HG02623 (cell line): ENCODE results near the gene SGTB.
"Not testable (repeated sequence)": the region's sequence is repeated elsewhere in the genome, so short reads cannot be mapped to it uniquely, and the experiment has no call there.

Experiments
- ATAC-seq: cut with Tn5 transposase; IDR thresholded peaks from one replicate; pipeline ENCODE4 v1.9.1; 2021; ENCODE audit warnings: moderate library complexity; ENCODE audit not compliant: unreplicated experiment

The SGTB gene

GRCh38 chr5:65674749-65675148, 47.2 kb downstream of the SGTB start:
- ATAC-seq, result no peak

- ATAC-seq, result no peak
These were observed 49.1 kb downstream of the SGTB start for GRCh38 chr5:65672796-65673195.

- no peak for ATAC-seq
These were observed 53.2 kb downstream of the SGTB start for GRCh38 chr5:65668696-65669095.

DNA sequence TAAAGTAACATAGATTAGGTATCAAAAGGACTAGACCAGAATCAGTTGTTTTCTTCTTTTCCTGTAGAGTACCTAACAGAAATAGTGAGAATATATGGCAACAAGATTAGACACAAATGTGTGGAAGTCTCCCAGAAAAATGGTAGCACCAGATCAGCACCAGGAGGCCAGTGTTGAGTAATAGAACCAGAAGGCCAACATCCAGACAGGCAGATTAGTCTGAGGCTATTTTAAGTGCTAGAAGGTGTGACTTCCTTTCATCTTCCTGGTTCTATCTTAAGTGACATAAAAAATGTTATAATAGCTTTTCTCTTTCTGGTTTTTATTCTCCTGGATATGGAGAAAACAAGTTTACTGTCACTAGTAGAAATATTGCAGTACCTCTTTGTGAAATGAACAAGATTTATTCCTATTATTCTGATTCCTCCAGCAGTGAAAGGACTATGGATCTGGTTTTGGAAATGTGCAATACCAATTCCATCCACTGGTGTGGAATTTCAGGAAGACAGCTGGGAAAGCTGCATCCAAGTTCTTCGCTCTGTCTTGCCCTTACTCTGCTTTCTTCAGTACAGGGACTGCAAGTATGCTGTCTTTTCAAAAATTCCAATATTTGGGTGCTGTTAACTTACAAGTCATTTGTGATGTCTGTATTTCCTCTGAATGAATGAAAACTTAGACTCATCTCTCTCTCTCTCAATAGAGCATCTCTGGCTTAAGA, 57.9 kb downstream of the SGTB start:
- no peak for ATAC-seq

- ATAC-seq, result no peak
These were observed 67.2 kb downstream of the SGTB start for GRCh38 chr5:65654713-65655112.

GRCh38 chr5:65651144-65651543, 70.8 kb downstream of the SGTB start:
- no peak for ATAC-seq

- ATAC-seq, result no peak
These were observed 74.0 kb downstream of the SGTB start for GRCh38 chr5:65647941-65648340.

DNA sequence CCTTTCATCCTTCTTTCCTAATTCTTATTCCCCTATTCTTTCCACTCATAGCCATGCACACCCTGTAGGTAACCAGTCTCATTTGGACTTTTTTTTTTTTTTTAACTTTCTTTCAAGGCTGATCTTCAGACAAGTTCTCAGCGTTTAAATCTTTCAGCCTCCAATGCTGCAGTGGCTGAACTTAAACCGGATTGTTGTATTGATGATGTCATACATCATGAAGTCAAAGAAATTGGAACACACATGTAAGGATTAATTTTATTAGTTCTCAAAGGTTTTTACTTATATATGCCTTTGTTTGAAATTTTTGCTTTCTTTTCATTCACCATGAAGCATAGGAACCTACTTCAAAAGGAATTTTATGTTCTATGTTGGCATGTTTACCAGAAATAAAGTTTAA, 75.0 kb downstream of the SGTB start:
- no peak for ATAC-seq

GRCh38 chr5:65640240-65640639, 81.7 kb downstream of the SGTB start:
- no peak for ATAC-seq

DNA sequence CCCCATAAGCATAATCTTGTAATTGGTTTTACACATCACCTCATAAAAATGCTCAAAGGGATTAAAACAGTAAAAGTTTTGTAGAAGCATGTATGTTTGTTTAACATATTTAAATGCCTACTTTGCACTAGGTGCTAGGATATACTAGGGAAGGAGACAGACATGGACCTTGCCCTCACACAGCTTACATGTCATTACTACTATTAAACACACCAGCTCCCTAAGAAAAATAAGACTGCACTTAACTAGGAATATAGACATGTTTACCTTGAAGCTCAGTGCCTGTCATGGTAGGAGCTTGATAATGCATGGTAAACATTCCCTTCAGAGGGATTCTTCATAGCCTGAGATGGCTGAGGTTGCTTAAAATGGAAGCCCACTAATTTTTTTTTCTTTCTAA, 90.9 kb downstream of the SGTB start:
- ATAC-seq, result no peak

DNA sequence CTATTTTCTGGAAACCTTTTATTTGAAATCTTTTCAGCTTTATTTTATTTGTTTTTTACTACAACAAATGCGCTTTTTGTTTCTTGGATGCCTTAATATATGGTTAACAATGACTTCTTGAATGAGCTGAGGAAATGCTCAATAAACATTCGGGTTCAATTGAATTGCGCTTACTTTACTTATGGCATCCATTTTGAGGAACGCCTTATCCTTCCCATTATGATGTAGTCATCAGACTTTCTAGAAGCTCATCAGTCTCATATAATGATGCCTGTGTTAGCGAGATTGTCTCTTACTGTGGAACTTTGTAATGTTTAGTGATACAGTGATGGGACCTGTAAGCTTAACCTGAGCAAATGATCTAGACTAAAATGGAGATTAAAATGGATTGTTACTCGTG, 96.2 kb downstream of the SGTB start:
- ATAC-seq, result no peak

- peak; percentile 72 for ATAC-seq
These were observed 97.0 kb downstream of the SGTB start, which contains the start of the genes SHLD3 and TRAPPC13 for GRCh38 chr5:65624571-65625555. TSS of gene SHLD3 (plus strand) at chr5:65625027. CDS start at chr5:65629588, 4,561 bp downstream. TSS of gene TRAPPC13 (plus strand) at chr5:65625027. CDS start at chr5:65625061, 34 bp downstream.

GRCh38 chr5:65624025-65624570, 97.8 kb downstream of the SGTB start, which contains the start of gene TRIM23:
TSS of gene TRIM23 (minus strand) at chr5:65624333. CDS start at chr5:65624274, 59 bp downstream.
- peak; percentile 95 for ATAC-seq

GRCh38 chr5:65623482-65623881, 98.4 kb downstream of the SGTB start:
- no peak for ATAC-seq

DNA sequence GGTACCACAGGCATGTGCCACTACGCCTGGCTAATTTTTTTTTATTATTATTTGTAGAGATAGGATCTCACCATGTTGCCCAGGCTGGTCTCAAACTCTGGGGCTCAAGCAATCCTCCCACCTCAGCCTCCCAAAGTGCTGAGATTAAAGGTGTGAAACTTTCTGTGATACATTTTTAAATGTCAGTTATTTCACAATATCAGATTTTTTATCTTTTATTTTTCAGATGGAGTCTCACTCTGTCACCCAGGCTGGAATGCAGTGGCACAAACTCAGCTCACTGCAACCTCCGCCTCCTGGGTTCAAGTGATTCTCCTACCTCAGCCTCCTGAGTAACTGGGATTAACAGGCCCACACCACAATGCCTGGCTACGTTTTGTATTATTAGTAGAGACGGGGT, 99.9 kb downstream of the SGTB start:
- not testable (repeated sequence) for ATAC-seq

GRCh38 chr5:65620021-65620420, 101.9 kb downstream of the SGTB start:
- ATAC-seq, result no peak
